Limb (tissue), 2 donors: ENCODE data around the gene LRRC75A.
"Not testable (repeated sequence)": the region's sequence is repeated elsewhere in the genome, so short reads cannot be mapped to it uniquely, and the experiment has no call there.

Experiments used
- DNase-seq, 2 donors: peaks; one replicate each; pipeline ENCODE4 v3.0.0-alpha.2; 2016; ENCODE audit errors: extremely low spot score in 2 of 2

LRRC75A gene

GRCh38 chr17:16455997-16456741 lies 35.8 kb downstream of the LRRC75A start:
- DNase-seq = no peak

DNA sequence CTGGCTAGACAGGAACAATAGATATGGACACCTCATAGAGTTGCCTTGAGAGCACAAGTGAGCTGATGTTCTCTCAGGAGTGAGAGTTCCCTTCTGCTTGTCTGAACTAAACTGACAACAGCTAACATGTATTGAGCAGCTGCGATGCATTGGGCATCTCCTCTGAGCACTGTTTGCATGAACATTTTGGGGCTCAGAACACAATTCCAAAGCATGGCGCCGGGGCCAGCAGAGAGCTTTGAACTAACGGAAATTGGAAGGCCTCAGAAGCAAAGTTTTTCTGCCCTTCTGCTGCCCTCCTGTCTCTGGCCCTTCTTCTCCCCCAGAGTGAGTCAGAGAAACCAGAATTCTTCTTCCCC lies 38.5 kb downstream of the LRRC75A start:
- no peak for DNase-seq

DNA sequence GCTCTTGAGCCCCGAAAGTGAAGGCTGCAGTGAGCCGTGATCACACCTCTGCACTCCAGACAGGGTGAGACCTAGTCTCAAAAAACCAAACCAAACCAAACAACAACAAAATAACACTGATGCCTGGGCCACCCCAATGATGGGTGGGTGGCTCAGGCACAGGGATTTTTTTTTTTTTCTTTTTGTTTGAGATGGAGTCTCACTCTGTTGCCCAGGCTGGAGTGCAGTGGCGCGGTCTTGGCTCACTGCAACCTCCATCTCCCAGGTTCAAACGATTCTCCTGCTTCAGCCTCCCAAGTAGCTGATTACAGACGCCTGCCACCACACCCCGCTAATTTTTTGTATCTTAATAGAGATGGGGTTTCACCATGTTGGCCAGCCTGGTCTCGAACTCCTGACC lies 39.7 kb downstream of the LRRC75A start:
- not testable (repeated sequence) for DNase-seq

DNA sequence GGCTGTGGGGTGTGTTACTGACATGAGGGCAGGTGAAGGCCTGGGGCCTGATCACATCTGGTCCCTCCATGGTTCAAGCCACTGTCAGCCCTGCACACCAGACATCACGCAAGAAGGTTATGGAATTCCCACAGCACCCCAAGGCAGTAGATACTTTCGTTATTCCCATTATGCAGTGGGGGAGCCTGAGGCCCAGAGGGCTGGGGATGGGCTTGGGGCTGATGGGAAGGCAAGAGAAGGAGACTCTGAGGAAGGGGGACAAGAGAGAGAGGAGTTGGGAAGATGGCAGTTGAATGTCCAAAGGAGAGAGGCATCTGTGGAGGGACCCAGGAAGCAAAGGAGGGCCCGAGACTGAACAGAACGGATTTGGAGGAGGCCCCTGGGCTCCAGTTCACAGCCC lies 42.0 kb downstream of the LRRC75A start:
- no peak for DNase-seq

- no peak for DNase-seq
These were observed 42.8 kb downstream of the LRRC75A start for GRCh38 chr17:16449121-16449570.

- DNase-seq = no peak
These were observed 43.5 kb downstream of the LRRC75A start for GRCh38 chr17:16448490-16448889.

GRCh38 chr17:16447676-16448075 lies 44.3 kb downstream of the LRRC75A start:
- DNase-seq = no peak

DNA sequence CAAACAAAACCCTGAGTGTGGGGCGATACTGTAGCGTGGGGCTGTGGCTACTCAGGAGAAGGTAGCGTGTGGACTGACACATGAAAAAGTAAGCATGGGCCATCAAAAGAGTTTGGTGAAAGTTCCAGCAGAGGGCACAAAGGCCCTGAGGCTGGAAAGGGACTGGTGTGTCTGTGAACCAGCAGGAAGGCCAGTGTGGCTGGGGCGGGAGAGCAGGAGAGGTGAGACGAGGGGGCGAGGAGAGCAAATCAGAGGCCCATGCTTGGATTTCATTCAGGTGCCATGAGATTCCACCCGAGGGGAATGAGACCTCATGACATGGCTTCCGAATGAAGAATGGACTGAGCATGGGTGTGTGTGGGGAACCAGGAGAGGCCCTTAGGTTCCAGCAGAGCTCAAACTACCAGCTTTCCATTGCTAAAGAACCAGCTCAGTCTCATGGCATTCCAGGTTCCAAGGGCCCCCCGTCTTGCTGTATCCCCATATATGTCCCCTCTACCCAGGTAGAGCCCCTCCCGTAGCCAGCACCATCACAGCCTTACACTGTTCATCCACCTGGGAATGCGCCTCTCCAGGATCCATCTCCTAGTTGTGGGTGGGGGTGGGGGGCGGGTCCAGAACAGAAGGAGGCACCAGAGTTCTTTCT lies 45.5 kb downstream of the LRRC75A start:
- DNase-seq = no peak

DNA sequence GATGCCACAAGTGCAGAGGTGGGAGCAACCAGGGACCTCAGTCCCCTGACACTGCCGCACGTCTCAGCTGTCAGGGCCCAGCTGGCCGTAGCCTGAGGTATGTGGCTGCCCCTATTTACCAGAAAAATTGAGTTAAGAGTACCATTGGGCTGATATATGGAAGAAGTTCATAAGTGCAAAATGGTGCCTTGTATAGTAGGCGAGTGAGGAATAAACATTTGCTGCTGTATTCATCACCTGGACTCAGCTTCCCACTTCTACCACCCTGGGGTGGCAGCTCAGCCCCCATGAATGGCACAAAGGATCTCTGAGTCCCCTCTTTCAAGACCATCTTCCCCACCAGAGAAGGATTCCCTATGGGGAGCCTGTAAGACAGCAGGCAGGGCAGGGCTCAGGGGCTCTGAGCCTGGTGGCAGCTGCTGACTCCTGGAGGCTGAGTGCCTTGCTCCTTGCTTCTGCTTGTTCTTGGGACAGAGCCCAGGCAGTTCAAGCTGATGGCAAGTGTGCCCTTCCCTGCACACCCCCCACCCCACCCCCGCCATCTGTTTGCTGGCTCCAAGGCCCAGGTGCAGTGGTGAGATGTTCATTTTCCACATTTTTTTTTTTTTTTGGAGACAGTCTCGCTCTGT lies 47.6 kb downstream of the LRRC75A start:
- no peak for DNase-seq

DNA sequence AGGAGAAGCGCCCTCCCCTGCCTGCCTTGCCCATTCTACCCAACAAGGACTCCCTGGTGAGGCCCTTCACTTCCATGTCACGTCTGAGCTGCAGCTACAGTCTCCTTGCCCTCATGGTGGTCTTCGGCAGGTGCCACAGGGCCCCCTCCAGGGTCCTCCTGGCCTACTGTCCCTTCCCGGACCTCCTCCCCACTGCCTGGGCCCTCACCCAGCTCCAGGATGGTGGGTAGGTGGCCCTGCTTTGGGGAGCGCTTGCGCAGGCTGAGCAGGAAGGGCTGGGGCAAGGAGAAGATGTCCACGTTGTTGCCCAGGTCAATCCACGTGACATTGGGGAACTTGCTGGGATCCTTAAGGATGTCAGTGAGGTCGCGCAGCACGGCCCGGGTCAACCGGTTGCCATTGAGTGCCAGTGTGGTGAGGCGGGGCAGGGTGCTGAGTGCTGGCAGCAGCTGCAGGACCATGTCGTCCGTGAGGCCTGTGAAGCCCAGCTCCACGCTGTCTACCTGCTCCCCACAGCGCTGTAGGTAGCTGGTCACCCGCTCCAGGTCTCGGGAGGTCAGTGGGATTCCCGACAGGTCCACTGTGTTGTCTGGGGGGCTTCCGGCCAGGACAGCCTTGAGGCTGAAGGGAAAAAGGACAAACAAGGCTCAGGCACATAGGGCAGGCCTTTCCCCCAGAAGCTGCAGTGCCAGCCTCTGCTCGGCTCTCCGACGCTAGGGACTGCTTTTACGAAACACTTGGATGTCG lies 48.3 kb downstream of the LRRC75A start:
- no peak for DNase-seq

- DNase-seq = no peak
These were observed 49.1 kb downstream of the LRRC75A start for GRCh38 chr17:16442594-16443510.

DNA sequence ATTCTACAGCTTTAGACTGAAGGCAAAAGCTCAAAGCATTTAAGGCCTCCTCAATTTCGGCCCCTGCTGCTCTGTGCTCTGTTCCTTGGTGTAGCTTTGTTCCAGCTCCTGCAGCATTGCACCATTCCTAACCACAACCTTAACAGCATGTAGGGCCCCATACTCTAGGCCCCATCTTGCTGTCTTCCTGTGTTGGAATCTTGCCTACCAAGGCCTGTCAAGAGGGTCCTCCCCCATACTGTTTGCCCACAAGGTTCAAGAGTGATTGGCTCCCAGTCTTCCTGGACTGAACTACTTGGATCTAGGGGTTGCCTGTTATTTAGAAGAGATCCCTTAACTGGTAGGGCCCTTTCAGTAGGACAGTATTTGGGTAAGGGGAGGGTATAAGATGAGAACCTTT lies 49.9 kb downstream of the LRRC75A start:
- DNase-seq = no peak

DNA sequence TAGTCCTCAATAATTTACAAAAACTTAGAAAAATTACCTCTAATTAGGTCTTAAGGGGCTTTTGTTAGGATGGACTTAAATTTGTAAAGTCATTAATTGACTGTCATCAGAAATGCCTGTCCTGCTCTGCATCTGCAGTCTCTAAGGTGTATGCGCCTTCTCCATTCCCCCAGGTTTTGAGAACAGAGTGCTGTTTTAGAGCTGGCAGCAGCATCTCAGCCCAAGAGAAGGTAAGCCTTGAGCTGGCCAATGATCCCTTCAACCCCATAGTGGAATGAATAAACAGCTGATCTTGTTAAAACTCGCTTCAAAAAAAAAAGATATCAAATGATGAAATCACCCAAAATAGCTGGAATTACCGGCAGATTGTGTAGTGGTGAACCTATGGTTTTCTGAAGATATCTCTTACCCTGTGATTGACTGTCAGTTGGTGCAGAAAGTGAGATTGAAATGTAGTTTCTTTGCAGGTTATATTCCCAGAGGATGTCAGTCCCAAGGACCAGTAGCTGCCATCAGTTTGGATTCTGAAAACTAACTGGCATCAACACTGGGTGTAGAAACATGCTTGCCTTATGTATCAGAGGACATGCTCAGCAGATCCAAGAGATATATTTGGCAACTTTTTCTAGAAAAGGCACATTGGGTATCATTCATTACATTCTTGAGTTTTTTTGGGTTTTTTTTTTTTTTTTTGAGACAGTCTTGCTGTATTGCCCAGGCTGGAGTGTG lies 50.9 kb downstream of the LRRC75A start:
- no peak for DNase-seq

- DNase-seq = not testable (repeated sequence)
These were observed 51.6 kb downstream of the LRRC75A start for GRCh38 chr17:16440354-16440753.

GRCh38 chr17:16439811-16440351 lies 52.1 kb downstream of the LRRC75A start:
- DNase-seq = no peak

- no peak for DNase-seq
These were observed 52.6 kb downstream of the LRRC75A start for GRCh38 chr17:16439303-16439791.

DNA sequence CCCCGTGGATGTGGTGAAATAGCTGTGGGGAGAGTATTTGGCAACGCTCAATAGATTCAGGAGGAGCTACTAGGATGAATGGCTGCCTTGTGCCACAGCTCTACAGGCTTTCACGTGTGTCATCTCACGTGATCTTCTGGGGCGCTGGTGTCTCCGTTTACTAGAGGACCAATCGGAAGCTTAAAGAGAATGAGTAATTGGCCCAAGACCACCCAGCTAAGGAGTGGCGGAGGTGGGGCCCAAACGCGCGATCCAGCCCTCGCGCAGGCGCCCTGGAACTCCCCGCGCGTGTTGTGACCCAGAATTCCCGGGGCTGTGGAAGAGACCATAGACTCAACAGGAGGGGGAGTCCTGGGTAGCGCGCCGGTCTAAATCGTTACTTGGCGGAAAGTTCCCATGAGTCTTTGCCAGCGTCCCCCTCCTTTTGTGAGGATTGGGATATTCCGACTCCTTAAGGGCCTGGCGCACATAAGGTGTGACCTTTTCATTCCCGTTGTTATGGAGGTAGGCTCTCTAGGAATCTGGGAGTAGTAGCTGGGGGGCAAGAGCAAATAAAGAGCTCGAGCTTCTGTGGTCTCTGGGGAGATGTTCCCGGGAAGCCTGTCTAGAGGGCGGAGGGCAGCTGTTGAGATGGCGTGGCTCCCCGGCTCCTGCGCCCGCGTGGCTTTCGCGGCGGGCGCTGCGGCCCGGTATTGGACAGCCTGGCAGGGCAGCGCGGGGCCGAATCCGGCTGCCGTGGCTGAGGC lies 53.3 kb downstream of the LRRC75A start:
- peak; percentile 97 to 100 for DNase-seq

GRCh38 chr17:16438173-16438556 lies 53.8 kb downstream of the LRRC75A start:
- no peak for DNase-seq

DNA sequence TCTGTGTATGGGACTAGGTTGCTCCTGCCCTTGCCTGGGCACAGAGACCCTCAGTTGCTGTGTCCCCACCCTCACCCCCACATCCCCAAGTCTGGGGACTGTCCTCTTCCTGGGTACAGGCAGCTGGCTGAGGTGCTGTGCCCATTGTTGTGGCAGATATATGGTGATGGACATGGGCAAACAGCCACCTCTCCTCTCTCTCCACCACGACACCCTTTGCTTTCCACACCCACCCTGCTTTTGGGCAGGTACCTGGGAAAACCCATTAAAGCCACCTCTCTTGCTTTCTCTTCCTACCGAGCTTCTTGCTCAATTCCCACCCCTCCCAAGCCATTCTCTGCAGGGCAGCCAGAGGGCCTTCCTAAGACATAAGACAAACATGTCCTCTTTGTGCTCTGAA lies 54.9 kb downstream of the LRRC75A start:
- no peak for DNase-seq
